Thyroid gland (tissue), 4 donors: Measurements from ENCODE around the gene FSTL4. TPM values are rescaled to one million over a fixed set of nuclear protein-coding genes. Genes with fewer than 3 reads are reported as not detected.

ENCODE experiments used
- DNase-seq, 2 donors: peaks; one replicate each; pipeline ENCODE4 v3.0.0-alpha.2; 2019
- H3K27ac ChIP-seq, 3 donors: fragments of 200-600 bp; sonication (generic); 1 replicate in 2 of 3; 2 replicates in 1 of 3; pipeline ENCODE4 v1.5.1; 2016 to 2019; ENCODE audit warnings: mild to moderate bottlenecking in 1 of 3, moderate library complexity in 1 of 3
- H3K27me3 ChIP-seq: fragments of 200-600 bp; sonication (generic); one replicate; pipeline ENCODE4 v1.5.1; 2019
- H3K36me3 ChIP-seq, 2 donors: fragments of 200-600 bp; sonication (generic); one replicate each; pipeline ENCODE4 v1.5.1; 2016 to 2019
- H3K4me1 ChIP-seq, 2 donors: fragments of 200-600 bp; sonication (generic); one replicate each; pipeline ENCODE4 v1.5.1; 2017 to 2019
- H3K4me3 ChIP-seq, 3 donors: fragments of 200-600 bp; sonication (generic); replicated peaks in 1 of 3; 1 replicate in 2 of 3; 2 replicates in 1 of 3; pipeline ENCODE4 v1.5.1; 2016; ENCODE audit warnings: mild to moderate bottlenecking in 1 of 3
- H3K9me3 ChIP-seq: fragments of 200-600 bp; sonication (generic); one replicate; pipeline ENCODE4 v1.5.1; 2017
- CTCF ChIP-seq, 6 experiments: fragments of 200-600 bp in 3 of 6; fragments of 450-650 bp in 3 of 6; sonication (generic) in 3 of 6; IDR thresholded peaks; one replicate each; pipeline ENCODE4 v1.5.1; 2016 to 2019; ENCODE audit warnings: antibody characterized with exemption in 6 of 6, mild to moderate bottlenecking in 2 of 6, inconsistent platforms in 1 of 6, moderate library complexity in 1 of 6
- POLR2A ChIP-seq, 2 donors: fragments of 450-650 bp; IDR thresholded peaks; one replicate each; pipeline ENCODE4 v1.6.1; 2017; ENCODE audit warnings: antibody characterized with exemption in 2 of 2, mild to moderate bottlenecking in 2 of 2, moderate library complexity in 1 of 2
- WGBS, 2 donors: methylation state at CpG; one replicate each; pipeline ENCODE4 v1.1.5; 2017; 5-methylcytosine and 5-hydroxymethylcytosine counted together
- intact Hi-C: fragments of 100-400 bp; cut with DNase I; formaldehyde crosslinking; loops from one replicate; pipeline ENCODE4 v1.15.1; 2023
- microRNA-seq: library from miRNA; unstranded; fragments of <30 nt; microRNA quantifications from one replicate; pipeline ENCODE4, GENCODE V29; 2016
- small RNA-seq: library from RNA; depleted of rRNA; stranded (forward); fragments of <200 nt; gene quantifications from one replicate; pipeline ENCODE3, GENCODE V24; 2016
- total RNA-seq, 4 donors: library from RNA; depleted of rRNA; stranded (reverse); fragments of >200 nt; gene quantifications; one replicate each; pipeline ENCODE4 v1.2.3, GENCODE V29; 2016

FSTL4 gene
- total RNA-seq, 4 donors from 2014 or later, result 0.10 to 0.13 TPM; not detected in 2

GRCh38 chr5:133149345-133149744 lies 463.0 kb downstream of the FSTL4 start:
- TF ChIP-seq CTCF (IDR thresholded peaks at IDR 0.05) (no peak), POLR2A (IDR thresholded peaks at IDR 0.05) (no peak)
- Histone ChIP-seq H3K4me1 (no peaks in the 10 kb centered on the region), H3K27me3 (no peaks in the 10 kb centered on the region), H3K27ac (no peak overlapping the region), H3K4me3 (no peak overlapping the region), H3K36me3 (no peaks in the 10 kb centered on the region), H3K9me3 (no peaks in the 10 kb centered on the region)
- WGBS, 2 donors, result 81 to 92% methylated on average over 4 of the region's 4 CpGs
- intact Hi-C loops, result no loop called here
- no peak for DNase-seq

- TF ChIP-seq CTCF (IDR thresholded peaks at IDR 0.05), result no peak
- intact Hi-C loops, result no loop called here
- no peaks in the 10 kb centered on the region for H3K9me3 ChIP-seq
- no peak overlapping the region for H3K27ac ChIP-seq
- H3K4me1 ChIP-seq, result no peaks in the 10 kb centered on the region
- no peak overlapping the region for H3K4me3 ChIP-seq
- no peaks in the 10 kb centered on the region for H3K36me3 ChIP-seq
- no peak for DNase-seq
- H3K27me3 ChIP-seq, result no peaks in the 10 kb centered on the region
- WGBS, 2 donors, result 88 to 93% methylated on average over 7 of the region's 7 CpGs
Observed at GRCh38 chr5:133147815-133148567, 464.4 kb downstream of the FSTL4 start.

- WGBS, 2 donors, result 36 to 49% methylated on average over 7 of the region's 7 CpGs
- Histone ChIP-seq H3K27ac (no peak overlapping the region), H3K27me3 (no peaks in the 10 kb centered on the region), H3K4me3 (no peak overlapping the region), H3K36me3 (no peaks in the 10 kb centered on the region), H3K9me3 (no peaks in the 10 kb centered on the region), H3K4me1 (no peaks in the 10 kb centered on the region)
- TF ChIP-seq POLR2A (IDR thresholded peaks at IDR 0.05), result no peak
- no peak for TF ChIP-seq CTCF (IDR thresholded peaks at IDR 0.05)
- no peak for DNase-seq
- intact Hi-C loops, result no loop called here
Observed at GRCh38 chr5:133147411-133147810, 464.9 kb downstream of the FSTL4 start.

Small RNAs within 50 kb of the gene (microRNA-seq; reads per million reads assigned to microRNA genes)
- not detected for gene MIR1289-2

Small RNAs within 50 kb of the gene (small RNA-seq; reads per million reads assigned to genes)
- gene MIR1289-2, result not detected
